Sigmoid colon (tissue), 7 donors: ENCODE data around the gene TNS1. TPM values are rescaled to one million over a fixed set of nuclear protein-coding genes. Genes with fewer than 3 reads are reported as not detected.

Source experiments
- DNase-seq: peaks from one replicate; pipeline ENCODE4 v3.0.0-alpha.2; 2019
- H3K27ac ChIP-seq, 4 donors: fragments of 200-600 bp; sonication (generic); one replicate each; pipeline ENCODE4 v1.5.1; 2016 to 2019; ENCODE audit warnings: mild to moderate bottlenecking in 1 of 4
- H3K27me3 ChIP-seq, 3 donors: fragments of 200-600 bp; sonication (generic); one replicate each; pipeline ENCODE4 v1.5.1; 2019; ENCODE audit warnings: mild to moderate bottlenecking in 1 of 3
- H3K36me3 ChIP-seq, 4 donors: fragments of 200-600 bp; sonication (generic); one replicate each; pipeline ENCODE4 v1.5.1; 2016 to 2019
- H3K4me1 ChIP-seq, 4 donors: fragments of 200-600 bp; sonication (generic); one replicate each; pipeline ENCODE4 v1.5.1; 2017 to 2019
- H3K4me3 ChIP-seq, 4 donors: fragments of 200-600 bp; sonication (generic); one replicate each; pipeline ENCODE4 v1.5.1; 2017 to 2019; ENCODE audit warnings: mild to moderate bottlenecking in 2 of 4, moderate library complexity in 1 of 4
- H3K9me3 ChIP-seq, 4 donors: fragments of 200-600 bp in 3 of 4; sonication (generic) in 3 of 4; one replicate each; pipeline versions ENCODE4 v1.5.1 to v1.6.1; 2013 to 2019
- EP300 ChIP-seq, 4 donors: sonication (generic); formaldehyde crosslinking; IDR thresholded peaks; one replicate each; pipeline ENCODE4 v1.6.1; 2017; ENCODE audit warnings: antibody characterized with exemption in 4 of 4
- POLR2A ChIP-seq, 2 donors: fragments of 450-650 bp; IDR thresholded peaks; one replicate each; pipeline ENCODE4 v1.6.1; 2016; ENCODE audit warnings: antibody characterized with exemption in 2 of 2, mild to moderate bottlenecking in 2 of 2, moderate library complexity in 2 of 2
- POLR2AphosphoS5 ChIP-seq, 4 donors: sonication (generic); formaldehyde crosslinking; IDR thresholded peaks; one replicate each; pipeline ENCODE4 v1.6.1; 2017; ENCODE audit warnings: antibody characterized with exemption in 4 of 4
- WGBS, 2 donors: extraction: QIAGEN DNeasy Blood & Tissue Kit; methylation state at CpG; one replicate each; pipeline ENCODE4 v1.1.7; 2013; 5-methylcytosine and 5-hydroxymethylcytosine counted together
- intact Hi-C: fragments of 100-400 bp; cut with DNase I; formaldehyde crosslinking; loops from one replicate; pipeline ENCODE4 v1.15.1; 2023
- polyA plus RNA-seq, 3 donors: library from polyadenylated mRNA; stranded (reverse); fragments of 200-250 nt; gene quantifications; one replicate each; pipeline ENCODE4 v1.2.3, GENCODE V29; 2013
- total RNA-seq, 4 donors: library from RNA; depleted of rRNA; stranded (reverse); fragments of >200 nt; gene quantifications; one replicate each; pipeline ENCODE4 v1.1.0, GENCODE V29; 2016
- TF ChIP-seq, protein P1 (sequence below), 4 experiments: fragments of 450-650 bp in 3 of 4; fragments of 200-600 bp in 1 of 4; IDR thresholded peaks; one replicate each; pipeline ENCODE4 v1.5.1; 2016 to 2019; ENCODE audit warnings: antibody characterized with exemption in 4 of 4, mild to moderate bottlenecking in 3 of 4, moderate library complexity in 2 of 4
- donor health status: healthy with polysubstance abuse.
- donor health status: Bipolar disorder and iron deficiency.
- donor health status: healthy.

TNS1 gene
- total and polyA plus RNA-seq, 7 donors: 3.7 to 1,607 (median 444) TPM

DNA sequence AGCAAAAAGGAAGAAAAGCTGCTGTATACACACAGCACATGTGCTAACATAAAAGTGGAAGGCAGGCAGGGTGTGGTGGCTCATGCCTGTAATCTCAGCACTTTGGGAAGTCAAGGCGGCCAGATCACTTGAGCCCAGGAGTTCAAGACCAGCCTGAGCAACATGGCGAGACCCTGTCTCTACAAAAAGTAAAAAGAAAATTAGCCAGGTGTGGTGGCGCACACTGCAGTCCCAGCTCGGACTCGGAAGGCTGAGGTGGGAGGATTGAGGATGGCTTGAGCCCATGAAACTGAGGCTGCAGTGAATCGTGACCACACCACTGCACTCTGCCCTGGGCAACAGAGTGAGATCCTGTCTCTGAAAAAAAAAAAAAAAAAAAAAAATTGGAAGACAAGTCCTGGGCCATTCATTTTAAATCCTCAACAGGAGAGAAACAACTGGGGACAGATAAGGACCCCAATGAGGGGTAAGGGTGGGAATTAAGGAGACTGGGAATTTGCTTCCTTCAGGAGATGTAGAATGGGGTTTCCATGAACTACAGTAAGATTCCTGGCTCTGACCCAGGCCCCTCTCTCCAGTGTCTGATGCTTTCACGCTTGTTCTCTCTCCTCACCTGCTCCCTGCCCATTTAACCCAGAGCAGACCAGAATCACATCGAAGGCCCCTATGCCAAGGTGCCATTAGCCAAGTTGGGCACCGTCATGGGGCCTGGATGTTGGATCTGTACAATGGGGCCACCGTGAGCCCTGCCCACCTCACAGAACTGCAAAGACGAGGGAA lies 29.6 kb downstream of the TNS1 start:
- peak; percentile 64 for DNase-seq
- H3K4me1 ChIP-seq: peaks cover 0 to 84% (median 81%) of the 10 kb centered on the region in 4 donors
- no peak for TF ChIP-seq EP300 (IDR thresholded peaks at IDR 0.05)
- no peak for TF ChIP-seq POLR2AphosphoS5 (IDR thresholded peaks at IDR 0.05)
- TF ChIP-seq, protein P1, sequence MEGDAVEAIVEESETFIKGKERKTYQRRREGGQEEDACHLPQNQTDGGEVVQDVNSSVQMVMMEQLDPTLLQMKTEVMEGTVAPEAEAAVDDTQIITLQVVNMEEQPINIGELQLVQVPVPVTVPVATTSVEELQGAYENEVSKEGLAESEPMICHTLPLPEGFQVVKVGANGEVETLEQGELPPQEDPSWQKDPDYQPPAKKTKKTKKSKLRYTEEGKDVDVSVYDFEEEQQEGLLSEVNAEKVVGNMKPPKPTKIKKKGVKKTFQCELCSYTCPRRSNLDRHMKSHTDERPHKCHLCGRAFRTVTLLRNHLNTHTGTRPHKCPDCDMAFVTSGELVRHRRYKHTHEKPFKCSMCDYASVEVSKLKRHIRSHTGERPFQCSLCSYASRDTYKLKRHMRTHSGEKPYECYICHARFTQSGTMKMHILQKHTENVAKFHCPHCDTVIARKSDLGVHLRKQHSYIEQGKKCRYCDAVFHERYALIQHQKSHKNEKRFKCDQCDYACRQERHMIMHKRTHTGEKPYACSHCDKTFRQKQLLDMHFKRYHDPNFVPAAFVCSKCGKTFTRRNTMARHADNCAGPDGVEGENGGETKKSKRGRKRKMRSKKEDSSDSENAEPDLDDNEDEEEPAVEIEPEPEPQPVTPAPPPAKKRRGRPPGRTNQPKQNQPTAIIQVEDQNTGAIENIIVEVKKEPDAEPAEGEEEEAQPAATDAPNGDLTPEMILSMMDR (IDR thresholded peaks at IDR 0.05): no peak
- TF ChIP-seq POLR2A (IDR thresholded peaks at IDR 0.05): no peak

DNA sequence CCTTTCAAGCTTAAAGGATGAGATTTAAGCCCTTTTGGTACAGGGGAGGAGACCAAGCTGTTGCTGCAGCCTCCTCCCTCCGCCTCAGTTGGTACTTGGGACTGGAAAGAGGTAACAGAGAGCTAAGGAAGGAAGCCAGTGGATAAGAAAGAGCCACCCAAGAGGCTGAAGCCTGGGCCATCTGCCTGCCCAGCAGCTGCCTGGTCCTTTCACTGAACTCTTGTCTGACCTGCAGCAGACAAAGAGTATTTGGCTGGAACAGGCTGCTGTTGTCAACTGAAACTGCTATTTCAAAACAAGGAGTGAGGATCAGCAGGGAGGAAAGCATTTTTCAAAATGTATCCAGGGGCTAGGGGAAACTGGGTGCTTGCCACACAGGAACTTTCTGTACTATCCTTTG lies 30.3 kb downstream of the TNS1 start:
- Histone ChIP-seq H3K27ac (peak overlapping the region; percentile 92 to 98 (median 94)), H3K9me3 (no peaks in the 10 kb centered on the region), H3K4me1 (peaks cover 0 to 83% (median 75%) of the 10 kb centered on the region in 4 donors), H3K36me3 (no peaks in the 10 kb centered on the region), H3K27me3 (no peaks in the 10 kb centered on the region), H3K4me3 (no peak overlapping the region)
- peak in 3 of 4 donors; percentile 26 to 58 (median 44) for TF ChIP-seq POLR2AphosphoS5 (IDR thresholded peaks at IDR 0.05)
- TF ChIP-seq POLR2A (IDR thresholded peaks at IDR 0.05): no peak
- TF ChIP-seq, protein P1 (IDR thresholded peaks at IDR 0.05): no peak
- TF ChIP-seq EP300 (IDR thresholded peaks at IDR 0.05): no peak
- intact Hi-C loops: loop anchor here (5.0 kb wide), 1 partner anchor 40 kb away; no protein-coding TSS in a partner anchor
- DNase-seq: peak; percentile 80
- 70 to 87% methylated on average over 1 of the region's 1 CpG for WGBS, 2 donors

More for the DNA sequence above, 29.6 kb downstream of the TNS1 start:
- intact Hi-C loops: loop anchor here (5.0 kb wide), 1 partner anchor 41 kb away; no protein-coding TSS in a partner anchor
- no peaks in the 10 kb centered on the region for H3K9me3 ChIP-seq
- H3K27ac ChIP-seq: peak overlapping the region; percentile 92 to 98 (median 94)
- no peaks in the 10 kb centered on the region for H3K27me3 ChIP-seq
- H3K36me3 ChIP-seq: no peaks in the 10 kb centered on the region
- 89 to 91% methylated on average over 11 of the region's 11 CpGs for WGBS, 2 donors
- no peak overlapping the region for H3K4me3 ChIP-seq

DNA sequence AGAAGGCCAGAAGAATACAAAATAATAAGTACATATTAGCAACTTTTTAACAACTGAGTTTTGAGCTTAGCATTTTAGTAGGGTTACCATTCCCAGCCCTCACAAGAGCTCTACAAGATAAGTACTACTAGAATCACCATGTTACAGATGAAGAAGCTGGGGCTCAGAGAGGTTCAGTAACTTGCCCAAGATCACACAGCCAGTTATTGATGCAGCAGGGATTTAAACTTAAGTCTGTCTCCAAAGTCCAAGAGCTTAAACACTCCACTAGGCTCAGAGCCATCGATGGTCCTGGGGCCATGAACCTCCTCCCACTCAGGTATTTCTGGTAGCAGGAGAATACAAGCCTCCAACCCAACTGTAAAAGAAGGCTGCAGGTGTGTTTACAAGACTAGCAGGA lies 30.8 kb downstream of the TNS1 start:
- Histone ChIP-seq H3K4me3 (no peak overlapping the region), H3K27me3 (no peaks in the 10 kb centered on the region), H3K36me3 (no peaks in the 10 kb centered on the region), H3K9me3 (no peaks in the 10 kb centered on the region), H3K4me1 (peaks cover 0 to 83% (median 72%) of the 10 kb centered on the region in 4 donors), H3K27ac (peak overlapping the region; percentile 92 to 98 (median 94))
- 34 to 66% methylated on average over 1 of the region's 1 CpG for WGBS, 2 donors
- TF ChIP-seq EP300 (IDR thresholded peaks at IDR 0.05) (no peak), POLR2AphosphoS5 (IDR thresholded peaks at IDR 0.05) (no peak), POLR2A (IDR thresholded peaks at IDR 0.05) (no peak)
- TF ChIP-seq, protein P1 (IDR thresholded peaks at IDR 0.05): no peak
- intact Hi-C loops: loop anchor here (5.0 kb wide), 1 partner anchor 40 kb away; no protein-coding TSS in a partner anchor
- DNase-seq: no peak

DNA sequence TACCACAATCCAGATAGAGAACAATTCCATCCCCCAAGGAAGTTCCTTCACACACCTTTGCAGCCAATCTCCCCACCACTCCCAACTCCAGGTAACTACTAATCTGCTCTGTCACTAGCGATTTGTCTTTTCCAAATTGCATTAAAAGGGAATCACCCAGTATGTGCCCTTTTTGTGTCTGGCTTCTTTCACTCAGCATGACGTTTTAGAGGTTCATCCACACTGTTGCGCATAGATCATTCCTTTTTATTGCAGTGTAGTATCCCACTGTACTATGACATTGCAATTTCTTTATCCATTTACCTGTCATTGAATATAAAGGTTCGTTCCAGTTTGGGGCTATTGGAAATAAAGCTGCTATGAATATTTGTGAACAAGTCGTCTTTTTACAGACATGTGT lies 31.6 kb downstream of the TNS1 start:
- 78% methylated on average over 5 of the region's 5 CpGs for WGBS, 2 donors
- intact Hi-C loops: loop anchor here (5.0 kb wide), 1 partner anchor 39 kb away; no protein-coding TSS in a partner anchor
- Histone ChIP-seq H3K27me3 (no peaks in the 10 kb centered on the region), H3K36me3 (no peaks in the 10 kb centered on the region), H3K27ac (peak overlapping the region; percentile 92 to 98 (median 94)), H3K4me3 (no peak overlapping the region), H3K9me3 (no peaks in the 10 kb centered on the region), H3K4me1 (peaks cover 0 to 83% (median 74%) of the 10 kb centered on the region in 4 donors)
- DNase-seq: no peak
- TF ChIP-seq, protein P1 (IDR thresholded peaks at IDR 0.05): no peak
- TF ChIP-seq POLR2A (IDR thresholded peaks at IDR 0.05) (no peak), EP300 (IDR thresholded peaks at IDR 0.05) (peak in 2 of 4 donors; percentile 50 to 53), POLR2AphosphoS5 (IDR thresholded peaks at IDR 0.05) (peak; percentile 44 to 79 (median 65))
